Measurements from ENCODE around the gene NHEJ1. TPM values are rescaled to one million over a fixed set of nuclear protein-coding genes. Genes with fewer than 3 reads are reported as not detected.
A peak's percentile ranks its signal among the peaks of the same experiment; 100 is the strongest.

NHEJ1 gene
- total RNA-seq, 1 donor from 2014 or later: 19.6 TPM

DNA sequence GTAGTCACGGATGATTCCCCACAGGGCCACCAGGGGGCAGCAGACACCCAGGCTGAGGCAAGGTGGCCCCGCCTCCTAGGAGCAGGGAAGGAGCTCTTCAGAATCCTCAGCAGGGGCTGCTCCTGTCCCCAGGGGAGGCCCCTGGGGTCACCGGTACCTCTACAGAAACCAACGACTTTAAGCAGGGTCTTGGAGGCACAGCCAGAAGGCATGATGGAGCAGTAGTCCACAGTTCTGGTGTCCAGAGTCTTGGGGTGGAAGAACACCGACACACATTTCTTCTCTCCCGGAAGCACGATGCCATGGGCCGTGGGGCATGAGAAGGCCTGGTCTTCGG lies 130.8 kb downstream of the NHEJ1 start:
- Mint-ChIP-seq H3K9me3 (no peaks in the 10 kb centered on the region), H3K36me3 (no peaks in the 10 kb centered on the region), H3K27me3 (peaks cover 62% of the 10 kb centered on the region), H3K27ac (no peak overlapping the region), H3K4me1 (ENCODE audit: unreplicated experiment) (no peaks in the 10 kb centered on the region), H3K4me3 (no peak overlapping the region)
- TF ChIP-seq, protein P1, sequence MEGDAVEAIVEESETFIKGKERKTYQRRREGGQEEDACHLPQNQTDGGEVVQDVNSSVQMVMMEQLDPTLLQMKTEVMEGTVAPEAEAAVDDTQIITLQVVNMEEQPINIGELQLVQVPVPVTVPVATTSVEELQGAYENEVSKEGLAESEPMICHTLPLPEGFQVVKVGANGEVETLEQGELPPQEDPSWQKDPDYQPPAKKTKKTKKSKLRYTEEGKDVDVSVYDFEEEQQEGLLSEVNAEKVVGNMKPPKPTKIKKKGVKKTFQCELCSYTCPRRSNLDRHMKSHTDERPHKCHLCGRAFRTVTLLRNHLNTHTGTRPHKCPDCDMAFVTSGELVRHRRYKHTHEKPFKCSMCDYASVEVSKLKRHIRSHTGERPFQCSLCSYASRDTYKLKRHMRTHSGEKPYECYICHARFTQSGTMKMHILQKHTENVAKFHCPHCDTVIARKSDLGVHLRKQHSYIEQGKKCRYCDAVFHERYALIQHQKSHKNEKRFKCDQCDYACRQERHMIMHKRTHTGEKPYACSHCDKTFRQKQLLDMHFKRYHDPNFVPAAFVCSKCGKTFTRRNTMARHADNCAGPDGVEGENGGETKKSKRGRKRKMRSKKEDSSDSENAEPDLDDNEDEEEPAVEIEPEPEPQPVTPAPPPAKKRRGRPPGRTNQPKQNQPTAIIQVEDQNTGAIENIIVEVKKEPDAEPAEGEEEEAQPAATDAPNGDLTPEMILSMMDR (conservative IDR thresholded peaks at IDR 0.05): peak; percentile 95
- DNase-seq (ENCODE audit: extremely low spot score, unreplicated experiment): peak; percentile 84

DNA sequence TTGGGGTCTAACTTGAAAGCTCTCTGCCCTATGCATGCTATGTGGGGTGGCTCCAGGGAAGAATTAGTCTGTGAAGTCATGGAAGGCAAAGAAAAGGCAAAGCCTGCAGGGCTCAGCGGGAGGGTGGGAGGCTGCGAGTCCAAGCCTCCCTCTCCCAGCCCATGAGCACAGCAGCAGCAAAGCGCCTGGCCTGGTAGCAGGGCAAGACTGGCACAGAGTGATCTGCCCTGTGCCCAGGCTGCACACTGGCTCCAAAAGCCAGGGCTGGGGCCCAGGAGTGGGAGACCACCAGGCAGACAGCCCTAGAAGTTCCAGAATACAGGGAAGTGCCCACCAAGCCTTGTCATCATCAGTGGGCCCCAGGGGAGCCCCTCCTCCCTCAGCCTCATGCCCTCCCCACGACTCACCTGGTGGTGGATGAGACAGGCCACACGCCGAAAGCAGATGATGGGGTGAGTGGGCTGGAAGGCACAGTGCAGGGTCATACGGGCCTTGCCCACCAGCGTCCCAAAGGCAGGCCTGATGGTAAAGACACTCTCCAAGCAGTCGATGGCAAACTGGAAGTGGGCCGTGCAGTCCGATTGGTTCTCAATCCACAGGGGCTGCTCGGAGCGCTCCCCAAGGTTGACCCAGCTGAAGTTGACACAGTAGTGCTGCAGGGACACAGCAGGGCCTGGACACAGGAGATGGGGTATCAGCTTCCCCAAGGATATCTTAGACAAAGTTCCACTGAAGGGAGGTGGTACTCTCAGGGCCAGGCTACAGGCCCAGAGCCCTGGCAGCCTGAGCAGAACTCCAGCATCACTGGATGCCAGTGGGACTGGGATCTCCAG lies 131.4 kb downstream of the NHEJ1 start:
- Mint-ChIP-seq H3K27me3 (peaks cover 57% of the 10 kb centered on the region), H3K4me1 (ENCODE audit: unreplicated experiment) (no peaks in the 10 kb centered on the region), H3K27ac (no peak overlapping the region), H3K36me3 (no peaks in the 10 kb centered on the region), H3K4me3 (no peak overlapping the region), H3K9me3 (no peaks in the 10 kb centered on the region)
- no peak for DNase-seq (ENCODE audit: extremely low spot score, unreplicated experiment)
- TF ChIP-seq, protein P1 (conservative IDR thresholded peaks at IDR 0.05): no peak

DNA sequence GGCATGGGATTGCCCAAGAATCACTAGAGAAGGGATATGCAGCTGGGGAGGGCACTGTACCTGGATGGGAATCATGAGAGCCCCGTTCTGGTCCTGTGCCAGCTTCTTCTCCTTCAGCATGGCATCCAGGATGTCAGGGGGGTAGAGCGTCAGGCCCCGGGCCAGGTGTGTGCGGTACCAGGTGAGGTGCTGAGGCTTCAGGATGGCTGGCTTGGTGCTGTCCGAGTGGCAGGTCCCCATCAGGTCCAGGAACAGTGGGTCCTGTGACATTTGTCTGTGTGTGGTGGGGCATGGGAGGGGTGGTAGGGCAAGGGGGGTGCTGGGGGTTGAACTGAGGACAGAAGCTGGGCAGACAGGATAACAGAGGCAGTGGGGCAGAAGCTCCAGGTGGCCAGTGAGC lies 132.5 kb downstream of the NHEJ1 start:
- TF ChIP-seq, protein P1 (conservative IDR thresholded peaks at IDR 0.05): no peak
- no peaks in the 10 kb centered on the region for H3K9me3 Mint-ChIP-seq

DNA sequence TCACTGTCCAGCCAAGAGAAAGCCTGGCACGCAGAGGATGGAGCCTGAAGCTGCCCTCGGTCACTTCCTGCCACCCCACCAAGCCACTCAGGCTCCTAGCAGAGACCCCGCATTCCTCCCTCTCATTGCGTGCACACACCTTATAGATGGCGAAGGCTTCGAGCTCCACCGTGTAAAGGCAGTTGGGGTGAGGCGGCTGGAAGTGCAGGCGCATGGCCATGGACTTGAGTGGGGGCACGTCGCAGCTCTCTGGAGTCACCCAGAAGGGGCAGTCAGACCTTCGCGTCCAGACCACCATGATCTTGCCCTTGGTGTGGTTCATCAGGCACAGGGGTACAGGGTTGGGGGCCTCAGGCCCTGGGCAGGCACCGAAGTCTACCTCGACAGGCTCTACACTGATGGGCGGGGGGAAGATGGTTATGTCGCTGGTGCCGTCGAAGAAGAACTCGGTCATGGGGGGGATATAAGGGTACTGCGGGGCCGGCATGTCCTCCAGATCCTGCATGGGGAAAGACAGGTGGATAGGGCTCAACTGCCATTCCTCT lies 133.0 kb downstream of the NHEJ1 start:
- H3K36me3 Mint-ChIP-seq: no peaks in the 10 kb centered on the region
- TF ChIP-seq, protein P1 (conservative IDR thresholded peaks at IDR 0.05): no peak
- no peaks in the 10 kb centered on the region for H3K9me3 Mint-ChIP-seq
- H3K27me3 Mint-ChIP-seq: peaks cover 45% of the 10 kb centered on the region
- H3K27ac Mint-ChIP-seq: no peak overlapping the region
- H3K4me3 Mint-ChIP-seq: no peak overlapping the region
- no peak for DNase-seq (ENCODE audit: extremely low spot score, unreplicated experiment)
- H3K4me1 Mint-ChIP-seq (ENCODE audit: unreplicated experiment): no peaks in the 10 kb centered on the region

More for the DNA sequence above, 132.5 kb downstream of the NHEJ1 start:
- Mint-ChIP-seq H3K27me3 (peaks cover 46% of the 10 kb centered on the region), H3K4me1 (ENCODE audit: unreplicated experiment) (no peaks in the 10 kb centered on the region), H3K4me3 (no peak overlapping the region), H3K27ac (no peak overlapping the region), H3K36me3 (no peaks in the 10 kb centered on the region)
- DNase-seq (ENCODE audit: extremely low spot score, unreplicated experiment): no peak

DNA sequence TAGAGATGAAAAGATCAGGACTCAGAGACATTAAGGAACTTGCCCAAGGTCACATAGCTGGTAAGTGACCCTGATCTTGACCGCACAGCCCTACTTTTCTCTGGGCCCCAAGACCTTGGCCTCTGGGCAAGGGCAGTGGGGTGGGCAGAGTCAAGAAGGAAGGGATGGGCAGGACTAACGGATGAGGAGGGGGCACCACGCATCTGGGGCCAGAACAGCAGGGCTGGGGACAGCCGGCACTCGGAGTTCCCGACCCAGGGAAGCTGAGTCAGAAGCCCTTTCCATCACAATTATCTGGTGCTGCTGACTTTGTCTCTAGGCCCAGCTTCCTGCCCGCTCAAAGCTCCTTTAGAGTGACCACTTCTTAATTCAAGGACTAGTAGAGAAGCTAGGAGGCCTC lies 133.7 kb downstream of the NHEJ1 start:
- peaks cover 41% of the 10 kb centered on the region for H3K27me3 Mint-ChIP-seq
- H3K9me3 Mint-ChIP-seq: no peaks in the 10 kb centered on the region
- no peak overlapping the region for H3K27ac Mint-ChIP-seq
- no peak for DNase-seq (ENCODE audit: extremely low spot score, unreplicated experiment)
- no peaks in the 10 kb centered on the region for H3K4me1 Mint-ChIP-seq (ENCODE audit: unreplicated experiment)
- no peaks in the 10 kb centered on the region for H3K36me3 Mint-ChIP-seq
- TF ChIP-seq, protein P1 (conservative IDR thresholded peaks at IDR 0.05): no peak
- H3K4me3 Mint-ChIP-seq: no peak overlapping the region
